Progenitor cell of endocrine pancreas (in vitro differentiated cells): ENCODE results near the gene ACOT2. TPM values are rescaled to one million over a fixed set of nuclear protein-coding genes. Genes with fewer than 3 reads are reported as not detected.
"Not testable (repeated sequence)": the region's sequence is repeated elsewhere in the genome, so short reads cannot be mapped to it uniquely, and the experiment has no call there.

Experiments used
- DNase-seq: peaks from one replicate; pipeline ENCODE4 v3.0.0; 2021; ENCODE audit warnings: low spot score; ENCODE audit not compliant: unreplicated experiment
- H3K27ac Mint-ChIP-seq: 2 replicates; pipeline ENCODE4 v1.8.0; 2021; ENCODE audit warnings: mild to moderate bottlenecking, moderate library complexity, mixed read lengths
- H3K27me3 Mint-ChIP-seq: 2 replicates; pipeline ENCODE4 v1.8.0; 2021; ENCODE audit warnings: mixed read lengths
- H3K36me3 Mint-ChIP-seq: 2 replicates; pipeline ENCODE4 v1.8.0; 2022; ENCODE audit warnings: mixed read lengths; ENCODE audit not compliant: insufficient read depth
- H3K4me1 Mint-ChIP-seq: 2 replicates; pipeline ENCODE4 v1.8.0; 2021; ENCODE audit warnings: low read depth, mixed read lengths
- H3K4me3 Mint-ChIP-seq: 2 replicates; pipeline ENCODE4 v1.8.0; 2021; ENCODE audit warnings: low read depth, mild to moderate bottlenecking, moderate library complexity, mixed read lengths
- H3K9me3 Mint-ChIP-seq: 2 replicates; pipeline ENCODE4 v1.8.0; 2021; ENCODE audit warnings: low read depth, mixed read lengths
- CTCF ChIP-seq: fragments of 200-600 bp; sonication (generic); IDR thresholded peaks from one replicate; pipeline ENCODE4 v1.5.0; 2021; ENCODE audit warnings: antibody characterized with exemption, mild to moderate bottlenecking; ENCODE audit not compliant: unreplicated experiment
- long read RNA-seq: library from polyadenylated mRNA; unstranded; transcript quantifications from one replicate; pipeline ENCODE4 v2.0.0, GENCODE V29; 2020
- total RNA-seq: library from RNA; stranded (reverse); gene quantifications from 2 replicates; pipeline ENCODE4 v1.2.1, GENCODE V29; 2021

ACOT2 gene
- total RNA-seq, result 13.5 and 14.5 TPM in 2 replicates
- long read RNA-seq, transcript ACOT2-201 (3 exons, 1,774 nt), result major isoform, 49 of 59 reads
- long read RNA-seq, partial matches to known transcripts, result 7 of 59 reads
- long read RNA-seq, other reads (novel, unspliced or antisense), result 3 of 59 reads

DNA sequence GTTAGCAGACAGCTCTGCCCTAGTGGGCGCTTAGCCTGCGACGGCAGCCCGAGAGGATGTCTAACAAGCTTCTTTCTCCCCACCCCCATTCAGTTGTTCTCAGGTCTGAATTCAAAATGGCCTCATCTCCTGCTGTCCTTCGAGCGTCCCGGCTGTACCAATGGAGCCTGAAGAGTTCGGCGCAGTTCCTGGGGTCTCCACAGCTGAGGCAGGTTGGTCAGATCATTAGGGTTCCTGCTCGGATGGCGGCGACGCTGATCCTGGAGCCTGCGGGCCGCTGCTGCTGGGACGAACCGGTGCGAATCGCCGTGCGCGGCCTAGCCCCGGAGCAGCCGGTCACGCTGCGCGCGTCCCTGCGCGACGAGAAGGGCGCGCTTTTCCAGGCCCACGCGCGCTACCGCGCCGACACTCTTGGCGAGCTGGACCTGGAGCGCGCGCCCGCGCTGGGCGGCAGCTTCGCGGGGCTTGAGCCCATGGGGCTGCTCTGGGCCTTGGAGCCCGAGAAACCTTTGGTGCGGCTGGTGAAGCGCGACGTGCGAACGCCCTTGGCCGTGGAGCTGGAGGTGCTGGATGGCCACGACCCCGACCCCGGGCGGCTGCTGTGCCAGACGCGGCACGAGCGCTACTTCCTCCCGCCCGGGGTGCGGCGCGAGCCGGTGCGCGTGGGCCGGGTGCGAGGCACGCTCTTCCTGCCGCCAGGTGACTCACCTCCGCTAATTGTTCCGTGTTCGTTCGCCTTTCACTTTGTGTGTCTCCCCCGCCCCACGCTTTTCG, at the start of gene ACOT2:
Gene ACOT2 (plus strand): TSS at position 29 of the 774 bp plus-strand sequence. CDS start 28 bp downstream, at position 57.
- H3K27ac Mint-ChIP-seq, result peak within 1 kb of the TSS; percentile 97
- H3K27me3 Mint-ChIP-seq, H3K9me3 Mint-ChIP-seq: not testable (repeated sequence)
- peak; percentile 34 for DNase-seq
- peak within 1 kb of the TSS; percentile 82 for H3K4me3 Mint-ChIP-seq
- peaks cover 20% of the 10 kb centered on the region for H3K36me3 Mint-ChIP-seq
- peaks cover 19% of the 10 kb centered on the region for H3K4me1 Mint-ChIP-seq

- no peaks in the 10 kb centered on the region for H3K9me3 Mint-ChIP-seq
Observed at GRCh38 chr14:73521229-73521628, 47.8 kb upstream of the ACOT2 start.

DNA sequence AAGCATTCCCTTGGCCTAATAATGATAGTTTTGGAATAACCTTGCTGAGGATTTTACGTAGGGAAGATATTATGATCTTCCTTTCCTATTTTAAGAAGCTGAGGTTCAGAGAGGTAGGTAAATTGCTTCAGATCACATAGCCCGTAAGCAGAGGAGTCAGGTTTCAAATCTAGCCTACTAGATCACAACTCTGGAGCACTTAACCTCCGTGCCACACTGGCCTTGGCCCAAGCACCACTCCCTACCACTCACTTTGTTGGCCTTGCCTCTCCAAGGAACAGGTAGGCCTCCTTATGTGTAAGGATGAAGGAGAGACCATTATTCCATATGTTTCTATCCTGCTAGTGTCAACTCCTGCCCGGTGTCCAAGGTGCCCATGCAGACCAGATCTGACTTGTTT, 44.5 kb upstream of the ACOT2 start:
- Mint-ChIP-seq H3K27ac (no peak overlapping the region), H3K9me3 (no peaks in the 10 kb centered on the region), H3K36me3 (no peaks in the 10 kb centered on the region), H3K4me3 (no peak overlapping the region), H3K27me3 (peaks cover 3% of the 10 kb centered on the region), H3K4me1 (peaks cover 1% of the 10 kb centered on the region)
- TF ChIP-seq CTCF, result no peak
- no peak for DNase-seq

More at GRCh38 chr14:73521229-73521628, 47.8 kb upstream of the ACOT2 start:
- H3K4me1 Mint-ChIP-seq, result peaks cover 1% of the 10 kb centered on the region
- H3K36me3 Mint-ChIP-seq, result no peaks in the 10 kb centered on the region
- no peak for TF ChIP-seq CTCF
- no peak for DNase-seq
- H3K27ac Mint-ChIP-seq, result no peak overlapping the region
- H3K27me3 Mint-ChIP-seq, result peaks cover 3% of the 10 kb centered on the region
- no peak overlapping the region for H3K4me3 Mint-ChIP-seq

DNA sequence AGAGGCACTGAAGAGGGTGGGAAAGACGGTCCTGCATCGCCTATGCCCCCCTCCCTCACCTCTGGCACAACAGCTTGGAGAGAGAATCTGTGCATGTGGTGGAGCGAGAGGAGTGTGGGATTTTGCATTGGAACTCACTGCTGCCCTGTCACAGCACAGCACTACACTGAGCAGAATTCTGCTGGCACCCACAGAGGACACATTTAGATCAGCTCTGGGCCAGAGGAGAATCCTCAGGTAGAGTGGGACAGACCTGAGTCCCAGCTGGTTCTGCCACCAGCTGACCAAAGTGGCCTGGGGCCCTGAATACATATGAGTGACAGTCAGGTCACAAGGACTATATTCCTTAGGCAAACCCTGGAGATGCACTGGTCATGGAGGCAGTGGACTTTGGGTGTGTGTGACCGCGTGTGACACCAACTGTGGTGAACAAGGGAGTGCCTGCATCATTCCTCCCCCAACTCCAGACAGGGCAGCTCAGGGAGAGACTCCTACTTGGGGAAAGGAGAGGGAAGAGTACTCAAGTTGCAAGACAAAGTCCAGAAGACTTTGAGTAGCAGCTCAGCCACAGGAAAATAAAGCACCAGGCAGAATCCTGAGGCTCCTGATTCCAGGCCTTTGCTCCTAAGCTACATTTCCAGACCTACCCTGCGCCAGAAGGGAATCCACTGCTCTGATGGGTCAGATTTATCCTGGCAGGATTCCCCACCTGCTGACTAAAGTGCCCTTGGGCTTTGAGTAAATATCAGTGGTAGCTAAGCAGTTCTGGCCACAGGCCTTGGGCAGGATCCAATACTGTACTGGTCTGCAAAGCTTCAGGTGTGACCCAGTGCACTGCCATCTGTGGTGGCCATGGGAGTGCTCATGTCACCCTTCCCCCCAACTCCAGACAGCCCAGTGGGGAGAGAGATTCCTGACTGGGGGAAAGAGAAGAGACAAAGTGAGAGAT, 42.7 kb upstream of the ACOT2 start:
- TF ChIP-seq CTCF, result no peak
- Mint-ChIP-seq H3K27me3 (peaks cover 3% of the 10 kb centered on the region), H3K27ac (peak overlapping the region; percentile 36), H3K4me1 (peaks cover 1% of the 10 kb centered on the region), H3K4me3 (no peak overlapping the region), H3K9me3 (no peaks in the 10 kb centered on the region), H3K36me3 (no peaks in the 10 kb centered on the region)
- DNase-seq, result no peak

- not testable (repeated sequence) for H3K27me3 Mint-ChIP-seq, H3K4me1 Mint-ChIP-seq, DNase-seq, H3K9me3 Mint-ChIP-seq, H3K27ac Mint-ChIP-seq, H3K36me3 Mint-ChIP-seq, H3K4me3 Mint-ChIP-seq
Observed at GRCh38 chr14:73529356-73529755, 39.7 kb upstream of the ACOT2 start.

DNA sequence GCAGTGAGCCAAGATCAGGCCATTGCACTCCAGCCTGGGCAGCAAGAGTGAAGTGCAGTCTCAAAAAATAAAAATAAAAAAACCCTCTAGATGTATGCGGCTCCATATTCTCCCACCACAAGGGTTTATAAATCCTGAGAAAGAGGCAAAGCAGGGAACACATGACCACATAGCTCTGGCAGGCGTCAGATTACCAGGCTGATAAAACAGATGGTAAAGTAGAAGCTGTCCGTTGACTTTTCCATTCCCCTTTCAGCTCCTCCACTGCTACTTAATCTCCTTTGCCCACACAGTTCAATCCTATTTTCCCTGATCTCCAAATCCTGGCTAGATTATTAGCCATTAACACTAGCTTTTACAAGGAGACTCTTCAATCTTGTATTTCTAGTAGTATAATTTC, 37.0 kb upstream of the ACOT2 start:
- not testable (repeated sequence) for H3K27me3 Mint-ChIP-seq, H3K4me1 Mint-ChIP-seq, H3K9me3 Mint-ChIP-seq, H3K4me3 Mint-ChIP-seq, H3K36me3 Mint-ChIP-seq, H3K27ac Mint-ChIP-seq, DNase-seq

GRCh38 chr14:73537244-73538045, 31.6 kb upstream of the ACOT2 start:
- H3K9me3 Mint-ChIP-seq, H3K36me3 Mint-ChIP-seq, DNase-seq, H3K27me3 Mint-ChIP-seq, H3K4me1 Mint-ChIP-seq: not testable (repeated sequence)
- Mint-ChIP-seq H3K27ac (peak overlapping the region; percentile 77), H3K4me3 (peak overlapping the region; percentile 71)
